ENCODE results near the gene CORO2A.

DNA sequence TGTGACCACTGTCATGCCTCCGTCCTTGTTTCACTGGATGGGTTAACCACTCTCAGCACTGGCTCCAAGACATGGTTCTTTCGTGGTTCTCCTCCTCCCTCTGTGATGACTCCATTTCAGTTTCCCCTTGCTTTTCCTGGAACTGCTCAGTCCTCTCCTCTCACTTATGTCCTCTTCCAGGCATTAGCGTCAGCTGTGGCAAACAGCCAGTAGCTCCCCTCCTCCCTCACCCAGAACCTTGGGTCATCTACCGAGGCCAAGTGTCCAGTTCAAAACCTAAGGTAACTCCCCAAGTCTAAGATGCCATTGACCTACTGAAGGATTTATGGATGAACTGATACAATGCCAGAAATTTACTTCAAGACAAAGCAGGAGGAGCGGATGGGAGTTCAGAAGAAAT lies 9.8 kb upstream of the CORO2A start:
- no peak for TF ChIP-seq ZNF2 (tag by site-specific recombination; IDR thresholded peaks at IDR 0.05)
- TF ChIP-seq, protein P1, sequence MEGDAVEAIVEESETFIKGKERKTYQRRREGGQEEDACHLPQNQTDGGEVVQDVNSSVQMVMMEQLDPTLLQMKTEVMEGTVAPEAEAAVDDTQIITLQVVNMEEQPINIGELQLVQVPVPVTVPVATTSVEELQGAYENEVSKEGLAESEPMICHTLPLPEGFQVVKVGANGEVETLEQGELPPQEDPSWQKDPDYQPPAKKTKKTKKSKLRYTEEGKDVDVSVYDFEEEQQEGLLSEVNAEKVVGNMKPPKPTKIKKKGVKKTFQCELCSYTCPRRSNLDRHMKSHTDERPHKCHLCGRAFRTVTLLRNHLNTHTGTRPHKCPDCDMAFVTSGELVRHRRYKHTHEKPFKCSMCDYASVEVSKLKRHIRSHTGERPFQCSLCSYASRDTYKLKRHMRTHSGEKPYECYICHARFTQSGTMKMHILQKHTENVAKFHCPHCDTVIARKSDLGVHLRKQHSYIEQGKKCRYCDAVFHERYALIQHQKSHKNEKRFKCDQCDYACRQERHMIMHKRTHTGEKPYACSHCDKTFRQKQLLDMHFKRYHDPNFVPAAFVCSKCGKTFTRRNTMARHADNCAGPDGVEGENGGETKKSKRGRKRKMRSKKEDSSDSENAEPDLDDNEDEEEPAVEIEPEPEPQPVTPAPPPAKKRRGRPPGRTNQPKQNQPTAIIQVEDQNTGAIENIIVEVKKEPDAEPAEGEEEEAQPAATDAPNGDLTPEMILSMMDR (tag by site-specific recombination; IDR thresholded peaks at IDR 0.05): no peak
- no peak for TF ChIP-seq TCF7L2 (IDR thresholded peaks at IDR 0.05; ENCODE audit: borderline replicate concordance, low read depth, low read length)
- TF ChIP-seq ZNF24 (tag by site-specific recombination; IDR thresholded peaks at IDR 0.05): no peak
- no peak for TF ChIP-seq ZNF138 (tag by site-specific recombination; IDR thresholded peaks at IDR 0.05; ENCODE audit: borderline replicate concordance)
- TF ChIP-seq ZNF274 (IDR thresholded peaks at IDR 0.05; ENCODE audit: low read length): no peak
- no peak for TF ChIP-seq ZNF274 (tag by site-specific recombination; IDR thresholded peaks at IDR 0.05; ENCODE audit: borderline replicate concordance)
- no peak for TF ChIP-seq ZNF140 (tag by site-specific recombination; IDR thresholded peaks at IDR 0.05)
- TF ChIP-seq YY1 (tag by site-specific recombination; IDR thresholded peaks at IDR 0.05): no peak
- TF ChIP-seq, protein P2, sequence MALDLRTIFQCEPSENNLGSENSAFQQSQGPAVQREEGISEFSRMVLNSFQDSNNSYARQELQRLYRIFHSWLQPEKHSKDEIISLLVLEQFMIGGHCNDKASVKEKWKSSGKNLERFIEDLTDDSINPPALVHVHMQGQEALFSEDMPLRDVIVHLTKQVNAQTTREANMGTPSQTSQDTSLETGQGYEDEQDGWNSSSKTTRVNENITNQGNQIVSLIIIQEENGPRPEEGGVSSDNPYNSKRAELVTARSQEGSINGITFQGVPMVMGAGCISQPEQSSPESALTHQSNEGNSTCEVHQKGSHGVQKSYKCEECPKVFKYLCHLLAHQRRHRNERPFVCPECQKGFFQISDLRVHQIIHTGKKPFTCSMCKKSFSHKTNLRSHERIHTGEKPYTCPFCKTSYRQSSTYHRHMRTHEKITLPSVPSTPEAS (tag by site-specific recombination; IDR thresholded peaks at IDR 0.05): no peak
- TF ChIP-seq, protein P3, sequence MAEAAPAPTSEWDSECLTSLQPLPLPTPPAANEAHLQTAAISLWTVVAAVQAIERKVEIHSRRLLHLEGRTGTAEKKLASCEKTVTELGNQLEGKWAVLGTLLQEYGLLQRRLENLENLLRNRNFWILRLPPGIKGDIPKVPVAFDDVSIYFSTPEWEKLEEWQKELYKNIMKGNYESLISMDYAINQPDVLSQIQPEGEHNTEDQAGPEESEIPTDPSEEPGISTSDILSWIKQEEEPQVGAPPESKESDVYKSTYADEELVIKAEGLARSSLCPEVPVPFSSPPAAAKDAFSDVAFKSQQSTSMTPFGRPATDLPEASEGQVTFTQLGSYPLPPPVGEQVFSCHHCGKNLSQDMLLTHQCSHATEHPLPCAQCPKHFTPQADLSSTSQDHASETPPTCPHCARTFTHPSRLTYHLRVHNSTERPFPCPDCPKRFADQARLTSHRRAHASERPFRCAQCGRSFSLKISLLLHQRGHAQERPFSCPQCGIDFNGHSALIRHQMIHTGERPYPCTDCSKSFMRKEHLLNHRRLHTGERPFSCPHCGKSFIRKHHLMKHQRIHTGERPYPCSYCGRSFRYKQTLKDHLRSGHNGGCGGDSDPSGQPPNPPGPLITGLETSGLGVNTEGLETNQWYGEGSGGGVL (tag by site-specific recombination; IDR thresholded peaks at IDR 0.05): no peak
- TF ChIP-seq KLF9 (tag by site-specific recombination; IDR thresholded peaks at IDR 0.05; ENCODE audit: low read depth): no peak
- no peak for TF ChIP-seq MEIS1 (CRISPR knock-in tag; IDR thresholded peaks at IDR 0.05; ENCODE audit: borderline replicate concordance)
- no peak for TF ChIP-seq ZNF776 (tag by site-specific recombination; IDR thresholded peaks at IDR 0.05; ENCODE audit: borderline replicate concordance)
- TF ChIP-seq, protein P4, sequence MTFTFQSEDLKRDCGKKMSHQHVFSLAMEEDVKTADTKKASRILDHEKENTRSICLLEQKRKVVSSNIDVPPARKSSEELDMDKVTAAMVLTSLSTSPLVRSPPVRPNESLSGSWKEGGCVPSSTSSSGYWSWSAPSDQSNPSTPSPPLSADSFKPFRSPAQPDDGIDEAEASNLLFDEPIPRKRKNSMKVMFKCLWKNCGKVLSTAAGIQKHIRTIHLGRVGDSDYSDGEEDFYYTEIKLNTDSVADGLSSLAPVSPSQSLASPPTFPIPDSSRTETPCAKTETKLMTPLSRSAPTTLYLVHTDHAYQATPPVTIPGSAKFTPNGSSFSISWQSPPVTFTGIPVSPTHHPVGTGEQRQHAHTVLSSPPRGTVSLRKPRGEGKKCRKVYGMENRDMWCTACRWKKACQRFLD (tag by site-specific recombination; IDR thresholded peaks at IDR 0.05): no peak
